SK-N-SH treated with all-trans-retinoic acid at 6 μM for 48 hours (cell line): ENCODE results near the gene RSL1D1.
A peak's percentile ranks its signal among the peaks of the same experiment; 100 is the strongest.
"Not testable (repeated sequence)": the region's sequence is repeated elsewhere in the genome, so short reads cannot be mapped to it uniquely, and the experiment has no call there.

Experiments used
- ATAC-seq: fragments of 200-7000 bp; cut with Tn5 transposase; 3 replicates; pipeline ENCODE4 v1.9.1; 2020; ENCODE audit warnings: mild to moderate bottlenecking, moderate library complexity
- ARNTL ChIP-seq: fragments of 450-650 bp; formaldehyde crosslinking; IDR thresholded peaks from 2 replicates; pipeline ENCODE4 v1.5.0; 2020; ENCODE audit warnings: low read depth, mild to moderate bottlenecking, moderate library complexity, borderline replicate concordance
- BACH2 ChIP-seq: fragments of 250-450 bp; sonication (Bioruptor Pico); IDR thresholded peaks from 2 replicates; pipeline ENCODE4 v1.9.0; 2021; ENCODE audit warnings: mild to moderate bottlenecking, borderline replicate concordance
- CREB5 ChIP-seq: fragments of 250-450 bp; sonication (Bioruptor Pico); IDR thresholded peaks from 2 replicates; pipeline ENCODE4 v1.5.1; 2020; ENCODE audit warnings: low read depth, mild to moderate bottlenecking, moderate library complexity
- CSDC2 ChIP-seq: fragments of 250-450 bp; sonication (Bioruptor Pico); IDR thresholded peaks from 2 replicates; pipeline ENCODE4 v1.5.0; 2020; ENCODE audit warnings: mild to moderate bottlenecking, moderate library complexity
- ESRRG ChIP-seq: fragments of 250-450 bp; sonication (Bioruptor Pico); IDR thresholded peaks from 2 replicates; pipeline ENCODE4 v1.6.1; 2021; ENCODE audit warnings: mild to moderate bottlenecking
- GLIS3 ChIP-seq: fragments of 250-450 bp; sonication (Bioruptor Pico); IDR thresholded peaks from 2 replicates; pipeline ENCODE4 v1.5.0; 2020; ENCODE audit warnings: mild to moderate bottlenecking, moderate library complexity
- ISL1 ChIP-seq: fragments of 250-450 bp; sonication (Bioruptor Pico); IDR thresholded peaks from 2 replicates; pipeline ENCODE4 v2.1.2; 2022; ENCODE audit warnings: mild to moderate bottlenecking, moderate library complexity
- OSR1 ChIP-seq: fragments of 250-450 bp; sonication (Bioruptor Pico); IDR thresholded peaks from 2 replicates; pipeline ENCODE4 v1.8.0; 2022; ENCODE audit warnings: moderate library complexity, mild to moderate bottlenecking, inconsistent platforms
- PPARA ChIP-seq: fragments of 250-450 bp; sonication (Bioruptor Pico); IDR thresholded peaks from 2 replicates; pipeline ENCODE4 v1.5.0; 2020; ENCODE audit warnings: mild to moderate bottlenecking, borderline replicate concordance
- RARB ChIP-seq: fragments of 250-450 bp; sonication (Bioruptor Pico); IDR thresholded peaks from 2 replicates; pipeline ENCODE4 v1.8.0; 2021; ENCODE audit warnings: mild to moderate bottlenecking, moderate library complexity
- SNAI2 ChIP-seq: fragments of 250-450 bp; sonication (Bioruptor Pico); IDR thresholded peaks from 2 replicates; pipeline ENCODE4 v1.5.0; 2020; ENCODE audit warnings: mild to moderate bottlenecking, moderate library complexity
- TCF4 ChIP-seq: fragments of 250-450 bp; sonication (Bioruptor Pico); IDR thresholded peaks from 2 replicates; pipeline ENCODE4 v1.8.0; 2021; ENCODE audit warnings: mild to moderate bottlenecking, moderate library complexity, borderline replicate concordance
- TOX ChIP-seq: fragments of 250-450 bp; sonication (Bioruptor Pico); IDR thresholded peaks from 2 replicates; pipeline ENCODE4 v1.8.0; 2021; ENCODE audit warnings: mild to moderate bottlenecking, moderate library complexity, borderline replicate concordance
- TSHZ2 ChIP-seq: fragments of 250-450 bp; sonication (Bioruptor Pico); IDR thresholded peaks from 2 replicates; pipeline ENCODE4 v1.5.0; 2020; ENCODE audit warnings: mild to moderate bottlenecking, moderate library complexity
- ZC3H10 ChIP-seq: fragments of 250-450 bp; sonication (Bioruptor Pico); IDR thresholded peaks from 2 replicates; pipeline ENCODE4 v1.5.1; 2021; ENCODE audit warnings: mild to moderate bottlenecking, moderate library complexity
- ZFP3 ChIP-seq: fragments of 250-450 bp; sonication (Bioruptor Pico); IDR thresholded peaks from 2 replicates; pipeline ENCODE4 v1.5.0; 2020; ENCODE audit warnings: mild to moderate bottlenecking, moderate library complexity
- ZFP30 ChIP-seq: fragments of 450-650 bp; formaldehyde crosslinking; IDR thresholded peaks from 2 replicates; pipeline ENCODE4 v1.5.0; 2022; ENCODE audit warnings: mild to moderate bottlenecking, moderate library complexity
- ZNF565 ChIP-seq: fragments of 450-650 bp; formaldehyde crosslinking; conservative IDR thresholded peaks from 2 replicates; pipeline ENCODE4 v1.5.0; 2020; ENCODE audit warnings: low read depth, mild to moderate bottlenecking, moderate library complexity
- ZNF70 ChIP-seq: fragments of 450-650 bp; formaldehyde crosslinking; IDR thresholded peaks from 2 replicates; pipeline ENCODE4 v1.5.0; 2020; ENCODE audit warnings: mild to moderate bottlenecking, moderate library complexity
- ZNF8 ChIP-seq: fragments of 450-650 bp; formaldehyde crosslinking; IDR thresholded peaks from 2 replicates; pipeline ENCODE4 v1.5.0; 2020; ENCODE audit warnings: mild to moderate bottlenecking, moderate library complexity
- TF ChIP-seq, protein P1 (sequence below): fragments of 250-450 bp; sonication (Bioruptor Pico); IDR thresholded peaks from 2 replicates; pipeline ENCODE4 v1.8.0; 2020; ENCODE audit warnings: mild to moderate bottlenecking, moderate library complexity, borderline replicate concordance
- TF ChIP-seq, protein P2 (sequence below): fragments of 250-450 bp; sonication (Bioruptor Pico); IDR thresholded peaks from 2 replicates; pipeline ENCODE4 v1.5.1; 2021; ENCODE audit warnings: mild to moderate bottlenecking, moderate library complexity
- TF ChIP-seq, protein P3 (sequence below): fragments of 250-450 bp; sonication (Bioruptor Pico); IDR thresholded peaks from 2 replicates; pipeline ENCODE4 v1.8.0; 2021; ENCODE audit warnings: low read depth, mild to moderate bottlenecking, moderate library complexity, borderline replicate concordance

RSL1D1 gene

DNA sequence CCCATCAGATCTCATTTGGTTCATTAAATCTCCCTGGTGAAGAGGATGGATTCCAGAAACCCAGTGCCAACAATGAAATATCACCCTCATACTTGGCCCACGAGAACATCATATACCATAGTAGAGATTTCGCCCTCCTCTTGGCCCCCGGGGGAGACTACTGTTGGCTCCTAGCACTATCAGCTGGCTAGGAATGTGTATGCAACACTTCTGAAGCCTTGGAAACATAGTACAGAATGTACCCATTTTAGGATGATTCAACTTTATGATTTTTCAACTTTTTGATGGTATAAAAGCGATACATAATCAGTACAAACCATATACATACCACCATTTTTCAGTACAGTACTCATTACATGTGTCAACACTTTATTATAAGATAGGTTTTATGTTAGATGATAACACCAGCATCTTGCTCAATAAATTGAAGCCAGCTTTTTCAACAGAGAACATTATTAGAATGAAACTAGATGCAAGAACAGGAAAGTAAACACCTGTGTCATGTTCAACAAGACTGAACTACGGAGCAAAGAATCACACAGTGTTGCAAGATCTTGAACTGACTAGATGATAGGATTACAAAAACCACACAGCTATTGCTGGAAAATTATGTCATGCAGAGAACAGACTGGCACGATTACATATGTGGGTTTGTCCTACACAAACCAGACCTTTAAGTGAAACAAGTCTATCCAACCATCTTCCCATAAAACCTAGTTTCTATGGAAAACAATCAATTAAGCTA, 17.2 kb downstream of the RSL1D1 start:
- TF ChIP-seq TCF4 (CRISPR knock-in tag) = no peak
- TF ChIP-seq ZNF565 = no peak
- TF ChIP-seq, protein P1, sequence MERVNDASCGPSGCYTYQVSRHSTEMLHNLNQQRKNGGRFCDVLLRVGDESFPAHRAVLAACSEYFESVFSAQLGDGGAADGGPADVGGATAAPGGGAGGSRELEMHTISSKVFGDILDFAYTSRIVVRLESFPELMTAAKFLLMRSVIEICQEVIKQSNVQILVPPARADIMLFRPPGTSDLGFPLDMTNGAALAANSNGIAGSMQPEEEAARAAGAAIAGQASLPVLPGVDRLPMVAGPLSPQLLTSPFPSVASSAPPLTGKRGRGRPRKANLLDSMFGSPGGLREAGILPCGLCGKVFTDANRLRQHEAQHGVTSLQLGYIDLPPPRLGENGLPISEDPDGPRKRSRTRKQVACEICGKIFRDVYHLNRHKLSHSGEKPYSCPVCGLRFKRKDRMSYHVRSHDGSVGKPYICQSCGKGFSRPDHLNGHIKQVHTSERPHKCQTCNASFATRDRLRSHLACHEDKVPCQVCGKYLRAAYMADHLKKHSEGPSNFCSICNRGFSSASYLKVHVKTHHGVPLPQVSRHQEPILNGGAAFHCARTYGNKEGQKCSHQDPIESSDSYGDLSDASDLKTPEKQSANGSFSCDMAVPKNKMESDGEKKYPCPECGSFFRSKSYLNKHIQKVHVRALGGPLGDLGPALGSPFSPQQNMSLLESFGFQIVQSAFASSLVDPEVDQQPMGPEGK (CRISPR knock-in tag) = no peak
- TF ChIP-seq ESRRG (CRISPR knock-in tag) = no peak
- no peak for TF ChIP-seq CREB5 (CRISPR knock-in tag)
- TF ChIP-seq, protein P2, sequence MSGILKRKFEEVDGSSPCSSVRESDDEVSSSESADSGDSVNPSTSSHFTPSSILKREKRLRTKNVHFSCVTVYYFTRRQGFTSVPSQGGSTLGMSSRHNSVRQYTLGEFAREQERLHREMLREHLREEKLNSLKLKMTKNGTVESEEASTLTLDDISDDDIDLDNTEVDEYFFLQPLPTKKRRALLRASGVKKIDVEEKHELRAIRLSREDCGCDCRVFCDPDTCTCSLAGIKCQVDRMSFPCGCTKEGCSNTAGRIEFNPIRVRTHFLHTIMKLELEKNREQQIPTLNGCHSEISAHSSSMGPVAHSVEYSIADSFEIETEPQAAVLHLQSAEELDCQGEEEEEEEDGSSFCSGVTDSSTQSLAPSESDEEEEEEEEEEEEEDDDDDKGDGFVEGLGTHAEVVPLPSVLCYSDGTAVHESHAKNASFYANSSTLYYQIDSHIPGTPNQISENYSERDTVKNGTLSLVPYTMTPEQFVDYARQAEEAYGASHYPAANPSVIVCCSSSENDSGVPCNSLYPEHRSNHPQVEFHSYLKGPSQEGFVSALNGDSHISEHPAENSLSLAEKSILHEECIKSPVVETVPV (CRISPR knock-in tag) = no peak
- no peak for TF ChIP-seq ZC3H10 (CRISPR knock-in tag)
- no peak for TF ChIP-seq TSHZ2
- TF ChIP-seq ZFP30 (CRISPR knock-in tag) = no peak
- TF ChIP-seq ZNF70 (CRISPR knock-in tag) = no peak
- TF ChIP-seq BACH2 (CRISPR knock-in tag) = no peak
- TF ChIP-seq ARNTL = no peak
- no peak for TF ChIP-seq PPARA (CRISPR knock-in tag)
- TF ChIP-seq CSDC2 = no peak
- peak; percentile 50 for ATAC-seq

- TF ChIP-seq RARB (CRISPR knock-in tag) (no peak), TCF4 (CRISPR knock-in tag) (no peak), GLIS3 (CRISPR knock-in tag) (no peak), BACH2 (CRISPR knock-in tag) (no peak), ZFP30 (CRISPR knock-in tag) (no peak), ZC3H10 (CRISPR knock-in tag) (no peak), ZFP3 (CRISPR knock-in tag) (no peak), ZNF8 (no peak), ESRRG (CRISPR knock-in tag) (no peak), OSR1 (CRISPR knock-in tag) (no peak), ISL1 (CRISPR knock-in tag) (no peak), TOX (no peak), PPARA (CRISPR knock-in tag) (no peak), SNAI2 (CRISPR knock-in tag) (no peak), CSDC2 (no peak)
- TF ChIP-seq, protein P3, sequence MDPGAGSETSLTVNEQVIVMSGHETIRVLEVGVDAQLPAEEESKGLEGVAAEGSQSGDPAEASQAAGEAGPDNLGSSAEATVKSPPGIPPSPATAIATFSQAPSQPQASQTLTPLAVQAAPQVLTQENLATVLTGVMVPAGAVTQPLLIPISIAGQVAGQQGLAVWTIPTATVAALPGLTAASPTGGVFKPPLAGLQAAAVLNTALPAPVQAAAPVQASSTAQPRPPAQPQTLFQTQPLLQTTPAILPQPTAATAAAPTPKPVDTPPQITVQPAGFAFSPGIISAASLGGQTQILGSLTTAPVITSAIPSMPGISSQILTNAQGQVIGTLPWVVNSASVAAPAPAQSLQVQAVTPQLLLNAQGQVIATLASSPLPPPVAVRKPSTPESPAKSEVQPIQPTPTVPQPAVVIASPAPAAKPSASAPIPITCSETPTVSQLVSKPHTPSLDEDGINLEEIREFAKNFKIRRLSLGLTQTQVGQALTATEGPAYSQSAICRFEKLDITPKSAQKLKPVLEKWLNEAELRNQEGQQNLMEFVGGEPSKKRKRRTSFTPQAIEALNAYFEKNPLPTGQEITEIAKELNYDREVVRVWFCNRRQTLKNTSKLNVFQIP (CRISPR knock-in tag) = no peak
- TF ChIP-seq, protein P2 (CRISPR knock-in tag) = no peak
- TF ChIP-seq, all 23 proteins: peak for 0
- ATAC-seq = no peak
Measured at GRCh38 chr16:11828696-11829095, 22.6 kb downstream of the RSL1D1 start.

- ATAC-seq = not testable (repeated sequence)
Measured at GRCh38 chr16:11825520-11826165, 25.7 kb downstream of the RSL1D1 start.
